Osteoblast (primary cell): Measurements from ENCODE around the gene FOXO4. TPM values are rescaled to one million over a fixed set of nuclear protein-coding genes. Genes with fewer than 3 reads are reported as not detected.

Experiments
- DNase-seq: peaks from one replicate; pipeline ENCODE4 v3.0.0; 2011; ENCODE audit warnings: low spot score, mixed read lengths; ENCODE audit not compliant: insufficient read length; ENCODE audit errors: missing footprints
- H2AFZ ChIP-seq: 2 replicates; pipeline ENCODE4 v1.6.0; 2011; ENCODE audit warnings: mild to moderate bottlenecking, low read length
- H3K27ac ChIP-seq: 2 replicates; pipeline ENCODE4 v1.5.1; 2011; ENCODE audit warnings: mild to moderate bottlenecking, low read depth, low read length, moderate library complexity
- H3K27me3 ChIP-seq: 2 replicates; pipeline ENCODE4 v1.6.0; 2012; ENCODE audit warnings: mild to moderate bottlenecking, control low read depth, inconsistent platforms, low read length, moderate library complexity; ENCODE audit not compliant: insufficient read depth
- H3K36me3 ChIP-seq: 2 replicates; pipeline ENCODE4 v1.5.1; 2011; ENCODE audit warnings: mild to moderate bottlenecking, low read length, control low read depth, moderate library complexity; ENCODE audit not compliant: insufficient read depth
- H3K4me1 ChIP-seq: 2 replicates; pipeline ENCODE4 v1.5.1; 2011; ENCODE audit warnings: mild to moderate bottlenecking, low read length, control low read depth, moderate library complexity; ENCODE audit not compliant: insufficient read depth
- H3K4me2 ChIP-seq: 2 replicates; pipeline ENCODE4 v1.6.0; 2011; ENCODE audit warnings: mild to moderate bottlenecking, low read length; ENCODE audit not compliant: insufficient read depth
- H3K4me3 ChIP-seq: fragments of 200-600 bp; sonication (generic); 3 replicates; pipeline ENCODE4 v1.5.1; 2012; ENCODE audit warnings: mild to moderate bottlenecking, low read length, inconsistent platforms; ENCODE audit not compliant: insufficient read depth
- H3K79me2 ChIP-seq: 2 replicates; pipeline ENCODE4 v1.6.0; 2012; ENCODE audit warnings: mild to moderate bottlenecking, low read length, control low read depth, inconsistent platforms; ENCODE audit not compliant: insufficient read depth
- H3K9me3 ChIP-seq: 2 replicates; pipeline ENCODE4 v1.5.1; 2011; ENCODE audit warnings: low read depth, low read length, control low read depth
- H4K20me1 ChIP-seq: 2 replicates; pipeline ENCODE4 v1.6.0; 2012; ENCODE audit warnings: mild to moderate bottlenecking, low read length, control low read depth; ENCODE audit not compliant: insufficient read depth
- CTCF ChIP-seq: IDR thresholded peaks from 2 replicates; pipeline ENCODE4 v1.5.1; 2011; ENCODE audit warnings: mild to moderate bottlenecking, low read depth, low read length, moderate library complexity; ENCODE audit errors: extremely low read depth
- total RNA-seq: library from RNA; depleted of rRNA; stranded (reverse); fragments of >200 nt; gene quantifications from 2 replicates; pipeline ENCODE4 v1.2.3, GENCODE V29; 2012

The FOXO4 gene
- total RNA-seq, 1 donor: 7.6 TPM

DNA sequence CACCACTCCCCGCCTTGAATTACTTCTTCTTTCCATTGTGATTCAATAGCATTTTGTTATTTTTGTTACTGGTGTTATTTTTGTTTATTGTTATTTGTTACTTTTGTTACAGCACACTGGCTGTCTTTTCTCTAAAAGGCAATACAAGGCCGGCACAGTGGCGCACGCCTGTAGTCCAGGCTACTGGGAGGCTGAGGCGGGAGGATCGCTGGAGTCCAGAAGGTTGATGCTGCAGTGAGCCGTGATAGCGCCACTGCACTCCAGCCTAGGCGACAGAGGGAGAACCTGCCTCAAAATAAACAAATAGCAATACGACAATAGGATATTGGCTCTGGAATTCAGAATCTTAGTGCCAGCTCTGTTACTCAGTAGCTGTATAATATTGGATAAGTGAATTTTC lies 21.7 kb downstream of the FOXO4 start:
- H3K4me1 ChIP-seq: peaks cover 7% of the 10 kb centered on the region
- H3K4me2 ChIP-seq: no peak overlapping the region
- H3K4me3 ChIP-seq: no peak overlapping the region
- H3K9me3 ChIP-seq: no peaks in the 10 kb centered on the region
- peak overlapping the region; percentile 10 for H2AFZ ChIP-seq
- TF ChIP-seq CTCF: no peak
- H3K27ac ChIP-seq: no peak overlapping the region
- peaks cover 8% of the 10 kb centered on the region for H4K20me1 ChIP-seq
- DNase-seq: no peak
- peaks cover 7% of the 10 kb centered on the region for H3K79me2 ChIP-seq
- peaks cover 9% of the 10 kb centered on the region for H3K36me3 ChIP-seq
- H3K27me3 ChIP-seq: peaks cover 4% of the 10 kb centered on the region

DNA sequence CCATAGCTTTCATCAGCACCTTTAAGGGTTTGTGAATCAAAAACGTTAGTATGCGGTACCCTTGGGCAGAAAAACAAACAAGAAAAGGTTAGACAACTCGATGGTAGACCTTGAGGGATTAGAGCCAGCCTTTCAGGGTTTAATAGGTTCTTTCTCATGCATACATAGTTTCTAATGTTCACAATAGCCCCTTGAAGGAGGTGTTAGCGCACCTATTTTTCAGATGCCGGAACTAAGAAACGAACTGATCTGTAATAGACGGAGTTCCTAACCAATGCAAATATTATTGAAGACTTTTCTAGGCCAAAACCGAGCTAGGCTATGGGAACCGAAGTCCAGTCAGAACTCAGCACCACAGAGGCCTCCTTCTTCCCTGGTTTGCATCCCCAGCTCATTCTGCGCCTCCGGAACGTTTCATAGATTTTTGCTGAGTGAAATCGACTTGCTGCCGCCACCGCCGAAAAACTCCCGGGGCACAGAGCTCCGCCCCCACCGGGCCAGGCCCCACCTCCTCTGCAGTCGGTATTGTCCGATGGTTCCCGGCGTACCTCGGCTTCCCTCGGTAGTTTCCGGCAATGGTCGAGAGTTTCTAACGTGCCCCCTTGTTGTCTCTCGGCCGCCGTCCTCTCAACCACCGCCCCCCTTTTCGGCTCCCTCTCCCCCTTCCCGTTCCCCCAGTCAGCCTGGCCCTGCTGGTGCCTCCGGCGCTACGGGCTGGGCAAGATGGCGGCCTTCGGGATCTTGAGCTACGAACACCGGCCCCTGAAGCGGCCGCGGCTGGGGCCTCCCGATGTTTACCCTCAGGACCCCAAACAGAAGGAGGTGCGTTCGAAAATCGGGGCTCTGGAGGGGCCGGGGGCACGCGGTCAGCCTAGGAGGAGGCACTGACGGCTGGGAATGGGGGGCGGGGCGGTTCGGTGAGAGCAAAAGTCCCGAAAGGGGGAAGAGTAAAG lies 22.7 kb downstream of the FOXO4 start, which contains the start of gene MED12:
TSS of gene MED12 (plus strand) at position 565 of the 953 bp plus-strand sequence. CDS start at position 724, 159 bp downstream.
- H3K9me3 ChIP-seq: no peaks in the 10 kb centered on the region
- peak within 1 kb of the TSS; percentile 28 for H3K27ac ChIP-seq
- H3K79me2 ChIP-seq: peaks cover 7% of the 10 kb centered on the region
- peaks cover 7% of the 10 kb centered on the region for H3K4me1 ChIP-seq
- peaks cover 8% of the 10 kb centered on the region for H4K20me1 ChIP-seq
- H3K27me3 ChIP-seq: peaks cover under 1% of the 10 kb centered on the region
- peak within 1 kb of the TSS; percentile 77 for H3K4me3 ChIP-seq
- no peak for TF ChIP-seq CTCF
- H3K4me2 ChIP-seq: peak within 1 kb of the TSS; percentile 82
- no peak for DNase-seq
- peaks cover 19% of the 10 kb centered on the region for H3K36me3 ChIP-seq
- H2AFZ ChIP-seq: peak within 1 kb of the TSS; percentile 91

DNA sequence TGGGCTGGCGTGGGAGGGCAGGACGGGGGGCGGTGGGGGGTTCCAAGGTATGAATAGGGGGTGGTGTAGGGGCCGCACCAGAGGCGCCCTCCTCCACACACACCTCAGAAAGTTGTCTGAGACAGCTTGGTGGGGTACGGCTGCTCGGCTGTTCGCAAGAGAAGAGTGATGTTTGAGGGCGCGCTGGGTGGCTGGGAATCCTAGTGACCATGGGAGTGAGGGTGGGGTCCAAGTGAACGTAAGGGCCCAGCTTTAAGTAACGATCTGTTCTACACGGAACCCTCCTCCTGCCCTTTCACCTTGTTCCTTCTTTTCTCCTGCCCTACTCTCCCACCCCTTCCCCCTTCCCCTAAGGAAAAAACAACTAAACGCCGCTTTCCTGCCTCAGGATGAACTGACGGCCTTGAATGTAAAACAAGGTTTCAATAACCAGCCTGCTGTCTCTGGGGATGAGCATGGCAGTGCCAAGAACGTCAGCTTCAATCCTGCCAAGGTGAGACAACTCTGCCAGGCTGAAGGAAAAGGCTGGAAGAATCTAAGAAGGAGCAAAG lies 23.4 kb downstream of the FOXO4 start:
- no peak for DNase-seq
- Histone ChIP-seq H2AFZ (peak overlapping the region; percentile 74), H3K4me3 (peak overlapping the region; percentile 77), H3K9me3 (no peaks in the 10 kb centered on the region), H3K79me2 (peaks cover 7% of the 10 kb centered on the region), H3K4me1 (peaks cover 7% of the 10 kb centered on the region), H3K27ac (no peak overlapping the region), H4K20me1 (peaks cover 8% of the 10 kb centered on the region), H3K27me3 (no peaks in the 10 kb centered on the region), H3K4me2 (peak overlapping the region; percentile 82), H3K36me3 (peaks cover 25% of the 10 kb centered on the region)
- no peak for TF ChIP-seq CTCF
